Naive thymus-derived CD4-positive, alpha-beta T cell (primary cell): ENCODE measurements around the gene LIX1. TPM values are rescaled to one million over a fixed set of nuclear protein-coding genes. Genes with fewer than 3 reads are reported as not detected.

Experiments
- ATAC-seq: fragments of 150-1000 bp; cut with Tn5 transposase; 2 replicates; pipeline ENCODE4 v1.10.0; 2021; ENCODE audit warnings: mild to moderate bottlenecking, moderate library complexity
- CTCF ChIA-PET: fragments of 350-600 bp; sonication (Branson Sonifier 250); formaldehyde crosslinking; loops from one replicate; lab custom pipeline; 2021; ENCODE audit warnings: antibody characterized with exemption; lab: Charles Lee
- POLR2A ChIA-PET: fragments of 350-600 bp; sonication (Branson Sonifier 250); formaldehyde crosslinking; loops from one replicate; lab custom pipeline; 2021; ENCODE audit warnings: antibody characterized with exemption, inconsistent platforms; lab: Charles Lee
- DNase-seq, 9 donors: peaks; one replicate each; pipeline versions ENCODE4 v3.0.0 to v3.0.0-alpha.2; 2020 to 2022; ENCODE audit warnings: mixed read lengths in 1 of 9
- H3K27ac ChIP-seq: one replicate; pipeline ENCODE4 v1.7.0; 2013; ENCODE audit warnings: mild to moderate bottlenecking, low read depth, low read length, moderate library complexity
- H3K27me3 ChIP-seq, 2 donors: one replicate each; pipeline ENCODE4 v1.7.0; 2013; ENCODE audit warnings: low read length in 2 of 2, mild to moderate bottlenecking in 2 of 2, moderate library complexity in 2 of 2; ENCODE audit not compliant: control insufficient read depth in 2 of 2, insufficient read depth in 2 of 2
- H3K36me3 ChIP-seq, 3 experiments: 1 replicate in 2 of 3; 2 replicates in 1 of 3; pipeline ENCODE4 v1.7.0; 2013; ENCODE audit warnings: low read length in 3 of 3, mild to moderate bottlenecking in 3 of 3, moderate library complexity in 1 of 3; ENCODE audit not compliant: insufficient read depth in 3 of 3, control insufficient read depth in 2 of 3
- H3K4me1 ChIP-seq, 2 donors: one replicate each; pipeline ENCODE4 v1.7.0; 2013; ENCODE audit warnings: low read length in 2 of 2, mild to moderate bottlenecking in 2 of 2, moderate library complexity in 1 of 2; ENCODE audit not compliant: control insufficient read depth in 2 of 2, insufficient read depth in 2 of 2
- H3K4me3 ChIP-seq: 2 replicates; pipeline ENCODE4 v1.7.0; 2013; ENCODE audit warnings: mild to moderate bottlenecking, low read length
- H3K9me3 ChIP-seq, 3 experiments: 1 replicate in 2 of 3; 2 replicates in 1 of 3; pipeline ENCODE4 v1.7.0; 2013; ENCODE audit warnings: low read length in 3 of 3; ENCODE audit not compliant: control insufficient read depth in 2 of 3
- H3K27ac Mint-ChIP-seq, 9 donors: one replicate each; pipeline ENCODE4 v1.8.0; 2020 to 2022; ENCODE audit warnings: mixed read lengths in 9 of 9, mild to moderate bottlenecking in 8 of 9, moderate library complexity in 5 of 9, inconsistent platforms in 2 of 9
- H3K27me3 Mint-ChIP-seq, 5 donors: one replicate each; pipeline ENCODE4 v1.8.0; 2021 to 2022; ENCODE audit warnings: mixed read lengths in 5 of 5, mild to moderate bottlenecking in 1 of 5
- H3K36me3 Mint-ChIP-seq, 5 donors: one replicate each; pipeline ENCODE4 v1.8.0; 2020 to 2022; ENCODE audit warnings: mixed read lengths in 5 of 5, mild to moderate bottlenecking in 3 of 5, inconsistent platforms in 1 of 5
- H3K4me1 Mint-ChIP-seq, 7 donors: one replicate each; pipeline ENCODE4 v1.8.0; 2020 to 2022; ENCODE audit warnings: mixed read lengths in 7 of 7, mild to moderate bottlenecking in 3 of 7, inconsistent platforms in 1 of 7
- H3K4me3 Mint-ChIP-seq, 10 donors: one replicate each; pipeline ENCODE4 v1.8.0; 2020 to 2022; ENCODE audit warnings: mild to moderate bottlenecking in 10 of 10, mixed read lengths in 10 of 10, moderate library complexity in 6 of 10, inconsistent platforms in 2 of 10
- H3K9me3 Mint-ChIP-seq, 11 donors: one replicate each; pipeline ENCODE4 v1.8.0; 2020 to 2022; ENCODE audit warnings: mixed read lengths in 11 of 11, mild to moderate bottlenecking in 4 of 11, inconsistent platforms in 1 of 11, moderate library complexity in 1 of 11
- intact Hi-C, 2 donors: fragments of 100-400 bp; cut with micrococcal nuclease; formaldehyde crosslinking; loops; one replicate each; pipeline ENCODE4 v1.15.1; 2023
- polyA plus RNA-seq, 2 donors: library from polyadenylated mRNA; unstranded; fragments of 300-500 nt; fragmentation: Illumina TruSeq; gene quantifications; one replicate each; pipeline ENCODE4 v1.2.3, GENCODE V29; 2021
- total RNA-seq, 6 experiments: library from RNA in 5 of 6; stranded (reverse) in 5 of 6; gene quantifications; 1 replicate in 5 of 6; 2 replicates in 1 of 6; pipeline ENCODE4 v1.2.3 and lab custom pipeline; 2021 to 2026

Gene LIX1
- total and polyA plus RNA-seq, 7 experiments from 2014 or later: not detected

- no peak overlapping the region for H3K4me3 ChIP-seq
- Mint-ChIP-seq H3K36me3 (no peaks in the 10 kb centered on the region), H3K27me3 (peaks cover 0 to 21% (median 0%) of the 10 kb centered on the region in 5 donors), H3K4me3 (no peak overlapping the region), H3K9me3 (no peaks in the 10 kb centered on the region), H3K4me1 (peaks cover 0 to 8% (median 0%) of the 10 kb centered on the region in 7 donors), H3K27ac (peak overlapping the region in 2 of 9 donors; percentile 12 to 70)
- ATAC-seq: no peak
- intact Hi-C loops: no loop called here
- DNase-seq: no peak
- POLR2A ChIA-PET: no interaction called here
- H3K4me1 ChIP-seq: no peaks in the 10 kb centered on the region
- H3K27me3 ChIP-seq: no peaks in the 10 kb centered on the region
- CTCF ChIA-PET: interaction anchor here (1.0 kb wide), 1 partner anchor 172 kb away, joined by 4 read pairs; no protein-coding TSS in a partner anchor
- no peak overlapping the region for H3K27ac ChIP-seq
- H3K9me3 ChIP-seq: no peaks in the 10 kb centered on the region
- H3K36me3 ChIP-seq: no peaks in the 10 kb centered on the region
Observed at GRCh38 chr5:97043511-97043910, 98.9 kb downstream of the LIX1 start.

- Histone ChIP-seq H3K4me1 (no peaks in the 10 kb centered on the region), H3K27me3 (no peaks in the 10 kb centered on the region), H3K36me3 (no peaks in the 10 kb centered on the region), H3K9me3 (no peaks in the 10 kb centered on the region), H3K27ac (no peak overlapping the region), H3K4me3 (no peak overlapping the region)
- Mint-ChIP-seq H3K36me3 (no peaks in the 10 kb centered on the region), H3K27ac (peak overlapping the region in 1 of 9 donors; percentile 70), H3K27me3 (peaks cover 0 to 17% (median 0%) of the 10 kb centered on the region in 5 donors), H3K9me3 (no peaks in the 10 kb centered on the region), H3K4me3 (no peak overlapping the region), H3K4me1 (peaks cover 0 to 8% (median 0%) of the 10 kb centered on the region in 7 donors)
- ChIA-PET POLR2A (no interaction called here), CTCF (interaction anchor here (0.6 to 1.0 kb wide), 2 partner anchors 172 to 179 kb away, joined by 3 to 4 read pairs; no protein-coding TSS in a partner anchor)
- DNase-seq (no peak), ATAC-seq (no peak)
- intact Hi-C loops: no loop called here
Observed at GRCh38 chr5:97042996-97043395, 99.4 kb downstream of the LIX1 start.

Other genes with a start within 250 kb of the LIX1 start
- gene LNPEP, start 206.5 kb downstream of the LIX1 start, total RNA-seq: 100 to 1,000 TPM in 1 of 5 experiments, 10 to 100 TPM in 4; 82.4 to 109 (median 88.8) TPM
- 10 to 100 TPM; 53.2 to 54.5 TPM for gene LNPEP, start 206.5 kb downstream of the LIX1 start, polyA plus RNA-seq
- gene RIOK2, start 40.6 kb upstream of the LIX1 start, total RNA-seq: 10 to 100 TPM; 18.8 to 36.0 (median 28.5) TPM
- 10 to 100 TPM; 23.3 to 28.2 TPM for gene RIOK2, start 40.6 kb upstream of the LIX1 start, polyA plus RNA-seq